GM12864 (cell line): Measurements from ENCODE around the gene GCNT4.

ENCODE experiments used
- DNase-seq: peaks from one replicate; pipeline ENCODE4 v3.0.0-alpha.2; 2011; ENCODE audit warnings: low read depth
- H3K4me3 ChIP-seq: 2 replicates; pipeline ENCODE4 v1.5.1; 2011; ENCODE audit warnings: mild to moderate bottlenecking, low read depth, low read length, control low read depth
- TF ChIP-seq, protein P1 (sequence below): IDR thresholded peaks from 2 replicates; pipeline ENCODE4 v1.5.1; 2011; ENCODE audit warnings: low read depth, mild to moderate bottlenecking, moderate library complexity, low read length, control low read depth, inconsistent platforms; ENCODE audit errors: missing control alignments

Gene GCNT4

GRCh38 chr5:75057561-75057960, 5.2 kb upstream of the GCNT4 start:
- no peak for DNase-seq
- H3K4me3 ChIP-seq, result no peak overlapping the region
- TF ChIP-seq, protein P1, sequence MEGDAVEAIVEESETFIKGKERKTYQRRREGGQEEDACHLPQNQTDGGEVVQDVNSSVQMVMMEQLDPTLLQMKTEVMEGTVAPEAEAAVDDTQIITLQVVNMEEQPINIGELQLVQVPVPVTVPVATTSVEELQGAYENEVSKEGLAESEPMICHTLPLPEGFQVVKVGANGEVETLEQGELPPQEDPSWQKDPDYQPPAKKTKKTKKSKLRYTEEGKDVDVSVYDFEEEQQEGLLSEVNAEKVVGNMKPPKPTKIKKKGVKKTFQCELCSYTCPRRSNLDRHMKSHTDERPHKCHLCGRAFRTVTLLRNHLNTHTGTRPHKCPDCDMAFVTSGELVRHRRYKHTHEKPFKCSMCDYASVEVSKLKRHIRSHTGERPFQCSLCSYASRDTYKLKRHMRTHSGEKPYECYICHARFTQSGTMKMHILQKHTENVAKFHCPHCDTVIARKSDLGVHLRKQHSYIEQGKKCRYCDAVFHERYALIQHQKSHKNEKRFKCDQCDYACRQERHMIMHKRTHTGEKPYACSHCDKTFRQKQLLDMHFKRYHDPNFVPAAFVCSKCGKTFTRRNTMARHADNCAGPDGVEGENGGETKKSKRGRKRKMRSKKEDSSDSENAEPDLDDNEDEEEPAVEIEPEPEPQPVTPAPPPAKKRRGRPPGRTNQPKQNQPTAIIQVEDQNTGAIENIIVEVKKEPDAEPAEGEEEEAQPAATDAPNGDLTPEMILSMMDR, result no peak

- no peak for DNase-seq
- TF ChIP-seq, protein P1, result no peak
- no peak overlapping the region for H3K4me3 ChIP-seq
Observed at GRCh38 chr5:75055727-75056144, 3.4 kb upstream of the GCNT4 start.

- TF ChIP-seq, protein P1, result no peak
- DNase-seq, result no peak
- peak overlapping the region; percentile 71; the same call in 1 of the 2 replicates for H3K4me3 ChIP-seq
Observed at GRCh38 chr5:75054134-75054930, 2.0 kb upstream of the GCNT4 start.

DNA sequence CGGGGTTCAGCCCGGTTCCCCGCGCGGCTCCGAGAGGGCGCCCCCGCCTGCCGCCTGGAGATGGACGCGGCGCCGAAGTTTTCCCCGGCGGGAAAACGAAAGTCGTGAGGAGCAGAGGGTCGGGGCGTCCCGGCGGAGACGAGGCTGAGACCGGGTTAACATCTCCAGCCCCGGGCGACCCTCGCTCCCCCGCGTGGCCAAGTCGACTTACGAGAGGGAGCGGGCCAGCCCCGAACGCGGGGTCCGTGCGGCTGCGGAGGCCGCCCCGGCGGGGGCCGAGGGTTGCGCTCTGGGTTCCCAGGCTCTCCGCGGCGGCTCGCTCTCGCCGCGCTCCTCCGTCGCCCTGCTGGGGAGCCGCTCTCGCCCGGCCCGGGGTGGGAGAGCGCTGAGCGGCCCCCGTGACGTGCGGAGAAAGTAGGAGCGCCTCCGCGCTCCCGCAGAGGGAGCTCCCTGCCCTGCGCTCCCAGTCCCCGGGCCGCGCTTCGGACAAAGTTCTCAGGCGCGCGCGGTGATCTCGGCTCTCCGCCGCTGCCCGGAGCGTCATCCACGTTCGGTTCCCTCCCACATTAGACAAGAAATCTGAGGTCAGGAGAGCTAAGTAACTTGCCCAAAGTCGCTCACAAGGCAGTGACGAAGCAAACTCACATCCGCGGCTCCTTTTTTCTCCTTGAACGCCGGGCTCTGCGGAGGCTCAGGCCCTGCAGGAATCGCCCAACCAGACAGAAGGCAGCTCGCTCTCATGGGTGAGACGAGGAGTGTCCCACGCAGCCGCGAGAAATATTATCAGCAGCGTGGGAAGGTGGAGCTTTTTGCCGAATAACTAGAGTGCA, 1.2 kb upstream of the GCNT4 start:
- no peak for DNase-seq
- H3K4me3 ChIP-seq, result peak overlapping the region; percentile 71
- TF ChIP-seq, protein P1, result peak; percentile 3

- TF ChIP-seq, protein P1, result no peak
- peak overlapping the region; percentile 71 for H3K4me3 ChIP-seq
- DNase-seq, result no peak
Observed at GRCh38 chr5:75053054-75053303, 621 bp upstream of the GCNT4 start.

- no peak for DNase-seq
- H3K4me3 ChIP-seq, result no peak overlapping the region
- TF ChIP-seq, protein P1, result no peak
Observed at GRCh38 chr5:75051217-75051751, 1.1 kb downstream of the GCNT4 start.
